Stomach smooth muscle (tissue), 2 donors: ENCODE measurements around the gene TCF4.

Experiments
- H3K27ac ChIP-seq: one replicate; pipeline ENCODE4 v1.7.0; 2013; ENCODE audit warnings: mild to moderate bottlenecking, low read length, inconsistent platforms
- H3K27me3 ChIP-seq, 2 donors: one replicate each; pipeline ENCODE4 v1.7.0; 2013; ENCODE audit warnings: low read length in 2 of 2; ENCODE audit not compliant: insufficient read depth in 2 of 2, control insufficient read depth in 1 of 2
- H3K36me3 ChIP-seq, 2 donors: one replicate each; pipeline ENCODE4 v1.7.0; 2013; ENCODE audit warnings: low read length in 2 of 2; ENCODE audit not compliant: control insufficient read depth in 2 of 2, insufficient read depth in 2 of 2
- H3K4me1 ChIP-seq: one replicate; pipeline ENCODE4 v1.7.0; 2013; ENCODE audit warnings: low read length; ENCODE audit not compliant: control insufficient read depth, insufficient read depth
- H3K4me3 ChIP-seq, 2 donors: one replicate each; pipeline ENCODE4 v1.7.0; 2013; ENCODE audit warnings: low read length in 2 of 2
- H3K9ac ChIP-seq, 2 donors: one replicate each; pipeline ENCODE4 v1.7.0; 2013; ENCODE audit warnings: low read length in 2 of 2, mild to moderate bottlenecking in 1 of 2
- H3K9me3 ChIP-seq, 2 donors: one replicate each; pipeline ENCODE4 v1.7.0; 2013; ENCODE audit warnings: low read length in 2 of 2; ENCODE audit not compliant: control insufficient read depth in 2 of 2
- donor health status: healthy.
- donor health status: Pancreatic carcinoma.

TCF4 gene

DNA sequence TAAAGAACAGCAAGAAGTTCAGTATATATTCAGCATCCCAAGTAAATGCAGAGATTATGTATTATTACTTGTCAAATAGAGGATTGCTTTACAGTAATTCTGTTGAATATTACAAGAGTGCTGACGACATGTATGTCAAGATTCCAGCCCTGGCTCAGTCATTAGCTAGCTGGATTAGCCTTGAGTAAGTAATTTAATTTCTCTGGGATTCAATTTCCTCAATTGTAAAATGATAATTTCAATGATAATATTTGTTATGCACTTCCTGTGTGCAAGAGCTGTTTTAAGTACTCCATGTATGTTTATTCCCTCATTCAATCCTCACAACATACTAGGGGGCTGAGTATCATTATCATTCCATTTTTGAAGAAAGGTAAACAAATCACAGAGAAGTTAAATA, 44.0 kb downstream of the TCF4 start:
- Histone ChIP-seq H3K27ac (no peak overlapping the region), H3K9me3 (no peaks in the 10 kb centered on the region)

DNA sequence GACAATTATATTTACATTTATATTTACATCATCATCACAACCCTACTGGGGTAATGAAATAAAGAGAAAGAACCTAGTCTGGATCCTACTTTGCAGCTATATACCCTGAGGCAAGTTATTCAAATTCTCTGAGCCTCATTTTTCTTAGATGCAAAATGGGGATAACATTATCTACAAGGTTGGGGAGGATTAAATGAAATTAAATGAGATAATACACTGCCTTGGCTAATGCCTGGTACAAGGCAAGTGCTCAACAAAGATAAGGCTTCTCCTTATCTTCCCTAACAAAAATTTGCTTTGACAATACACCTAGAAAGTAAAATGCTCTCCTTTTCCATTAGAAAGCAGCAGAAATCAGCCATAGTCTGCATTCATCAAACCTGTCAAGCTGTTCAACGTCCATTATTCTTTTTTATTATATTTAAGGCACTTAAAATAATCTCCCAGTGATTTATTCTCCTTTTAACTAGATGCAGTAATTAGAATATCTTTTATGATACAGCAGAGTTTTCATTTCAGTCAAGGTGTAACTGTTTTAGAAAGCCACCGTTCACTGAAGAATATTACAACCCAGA, 44.8 kb downstream of the TCF4 start:
- Histone ChIP-seq H3K9ac (no peak overlapping the region), H3K27me3 (no peaks in the 10 kb centered on the region), H3K27ac (no peak overlapping the region), H3K4me1 (no peaks in the 10 kb centered on the region), H3K4me3 (no peak overlapping the region), H3K36me3 (no peaks in the 10 kb centered on the region), H3K9me3 (no peaks in the 10 kb centered on the region)

More for the DNA sequence above, 44.0 kb downstream of the TCF4 start:
- Histone ChIP-seq H3K27me3 (no peaks in the 10 kb centered on the region), H3K9ac (no peak overlapping the region), H3K36me3 (no peaks in the 10 kb centered on the region), H3K4me3 (no peak overlapping the region), H3K4me1 (no peaks in the 10 kb centered on the region)

DNA sequence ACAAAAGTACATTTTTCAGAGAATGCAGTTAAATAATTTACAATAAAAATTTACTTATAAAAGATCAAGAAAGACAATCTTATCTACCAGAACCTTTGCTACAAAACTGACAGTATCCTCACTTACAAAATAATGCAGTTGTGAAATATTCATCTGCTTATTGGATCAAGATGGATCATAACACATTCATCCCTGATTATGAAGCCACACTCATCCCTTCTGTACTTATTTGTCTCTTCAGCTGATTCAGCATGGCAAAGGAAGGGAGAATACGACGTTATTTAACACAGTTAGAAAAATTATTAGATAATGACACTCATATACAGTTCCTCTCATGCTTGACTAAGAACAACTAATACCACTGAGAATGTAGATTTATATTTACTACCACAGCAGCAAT, 46.4 kb downstream of the TCF4 start:
- no peaks in the 10 kb centered on the region for H3K36me3 ChIP-seq
- H3K4me1 ChIP-seq: no peaks in the 10 kb centered on the region
- no peak overlapping the region for H3K4me3 ChIP-seq
- H3K9me3 ChIP-seq: no peaks in the 10 kb centered on the region
- H3K27ac ChIP-seq: no peak overlapping the region
- H3K9ac ChIP-seq: no peak overlapping the region
- no peaks in the 10 kb centered on the region for H3K27me3 ChIP-seq

DNA sequence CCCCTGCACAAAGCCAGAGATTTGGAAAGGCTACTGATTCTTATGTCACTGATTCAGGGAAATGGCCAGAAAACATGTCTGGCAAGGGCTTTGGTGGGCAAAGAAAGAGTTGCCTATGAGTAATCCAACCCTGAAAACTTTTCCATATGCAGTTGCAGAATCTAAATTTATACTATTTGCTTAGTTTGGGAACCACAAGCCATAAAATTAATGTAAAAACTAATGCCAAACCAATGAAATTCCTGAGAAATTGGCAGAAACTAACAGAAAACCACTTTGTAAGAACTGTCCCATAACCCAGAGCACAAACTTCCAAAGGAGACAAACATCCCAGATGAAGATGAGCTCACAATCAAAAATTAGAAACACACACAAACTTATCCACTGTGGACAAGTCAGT, 48.8 kb downstream of the TCF4 start:
- H3K9me3 ChIP-seq: no peaks in the 10 kb centered on the region
- no peaks in the 10 kb centered on the region for H3K36me3 ChIP-seq
- no peaks in the 10 kb centered on the region for H3K4me1 ChIP-seq
- no peaks in the 10 kb centered on the region for H3K27me3 ChIP-seq
- H3K4me3 ChIP-seq: no peak overlapping the region
- no peak overlapping the region for H3K9ac ChIP-seq
- H3K27ac ChIP-seq: no peak overlapping the region

DNA sequence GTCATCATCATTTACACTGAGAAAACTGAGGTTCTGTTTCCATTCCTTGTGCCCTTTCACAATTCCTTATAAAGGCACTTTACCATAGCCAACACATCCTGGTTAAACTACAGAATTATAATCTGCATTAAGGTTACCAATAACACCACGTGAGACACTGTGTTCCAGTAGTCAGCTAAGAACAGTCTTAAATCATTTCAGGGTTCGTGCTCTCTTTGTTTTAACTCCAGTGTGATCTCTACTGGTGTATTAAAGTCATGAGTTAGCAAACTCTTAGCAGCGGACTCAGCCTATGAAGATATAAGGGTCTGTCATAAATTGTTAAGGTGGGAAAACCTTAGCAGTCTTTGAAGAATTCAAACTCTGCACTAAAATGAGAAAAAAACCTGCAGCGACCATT, 53.0 kb downstream of the TCF4 start:
- no peaks in the 10 kb centered on the region for H3K36me3 ChIP-seq
- no peak overlapping the region for H3K27ac ChIP-seq
- H3K27me3 ChIP-seq: no peaks in the 10 kb centered on the region
- no peaks in the 10 kb centered on the region for H3K9me3 ChIP-seq
- no peak overlapping the region for H3K4me3 ChIP-seq
- H3K4me1 ChIP-seq: no peaks in the 10 kb centered on the region
- H3K9ac ChIP-seq: no peak overlapping the region

DNA sequence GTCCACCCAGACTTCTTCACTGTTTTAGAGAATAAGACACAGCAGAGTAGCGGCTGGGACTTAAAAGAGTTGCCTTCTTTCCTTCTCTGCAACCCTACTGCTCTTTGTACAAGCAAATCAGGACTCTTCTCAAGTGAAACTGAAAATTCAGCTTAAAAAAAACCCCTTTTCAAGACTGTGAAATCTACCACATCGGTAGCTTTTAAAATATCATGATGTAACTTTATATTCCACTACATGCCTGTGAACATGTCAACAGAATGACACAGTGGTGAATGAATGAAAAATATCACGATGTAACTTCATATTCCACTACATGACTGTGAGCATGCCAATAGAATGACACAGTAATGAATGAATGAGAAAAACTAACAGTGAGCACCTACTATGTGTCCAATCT, 53.4 kb downstream of the TCF4 start:
- Histone ChIP-seq H3K27ac (no peak overlapping the region), H3K9ac (no peak overlapping the region), H3K27me3 (no peaks in the 10 kb centered on the region)

DNA sequence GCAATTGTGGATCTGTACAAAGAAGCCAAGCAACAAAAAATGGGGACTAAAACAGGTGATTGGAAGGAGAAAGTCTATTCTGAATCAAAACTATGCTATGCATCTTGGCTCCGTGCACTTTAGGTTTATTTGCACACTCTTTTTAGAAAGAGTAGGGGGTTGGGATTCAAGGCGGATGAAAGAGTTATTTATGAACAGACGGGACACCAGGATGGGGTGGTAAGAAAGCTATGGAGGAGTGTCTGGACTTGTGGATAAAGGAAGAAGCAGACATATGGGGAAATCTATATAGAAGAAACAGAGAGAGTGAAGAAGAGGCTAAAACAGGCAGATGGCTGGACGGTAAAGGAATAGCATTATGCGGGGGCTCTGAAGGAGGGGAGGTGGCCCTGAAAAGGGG, 57.8 kb downstream of the TCF4 start:
- no peaks in the 10 kb centered on the region for H3K27me3 ChIP-seq
- H3K36me3 ChIP-seq: no peaks in the 10 kb centered on the region
- H3K4me3 ChIP-seq: no peak overlapping the region
- no peak overlapping the region for H3K27ac ChIP-seq
- H3K9me3 ChIP-seq: no peaks in the 10 kb centered on the region
- H3K4me1 ChIP-seq: no peaks in the 10 kb centered on the region
- no peak overlapping the region for H3K9ac ChIP-seq

More for the DNA sequence above, 53.4 kb downstream of the TCF4 start:
- no peaks in the 10 kb centered on the region for H3K4me1 ChIP-seq
- no peak overlapping the region for H3K4me3 ChIP-seq
- H3K9me3 ChIP-seq: no peaks in the 10 kb centered on the region
- H3K36me3 ChIP-seq: no peaks in the 10 kb centered on the region

DNA sequence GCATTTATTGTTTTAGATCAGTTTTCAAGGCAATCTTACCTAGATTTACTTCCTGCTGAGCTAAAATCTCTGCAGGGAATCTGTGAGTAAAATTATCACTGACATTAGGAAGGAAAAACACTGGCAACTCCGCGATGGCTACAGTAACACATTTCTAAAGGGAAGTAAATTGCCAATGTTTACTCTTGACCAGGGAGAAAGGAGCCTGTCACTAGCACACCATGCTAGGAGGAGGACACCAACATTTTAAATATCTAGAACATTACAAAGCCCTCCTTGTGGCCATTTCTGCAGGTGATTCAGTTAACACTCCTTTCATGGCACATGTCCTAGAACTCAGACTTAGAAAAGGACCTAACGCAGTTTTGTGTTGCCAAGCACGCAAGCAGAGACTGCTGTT, 58.4 kb downstream of the TCF4 start:
- no peaks in the 10 kb centered on the region for H3K9me3 ChIP-seq
- no peaks in the 10 kb centered on the region for H3K27me3 ChIP-seq
- no peak overlapping the region for H3K9ac ChIP-seq
- H3K27ac ChIP-seq: no peak overlapping the region
- H3K36me3 ChIP-seq: no peaks in the 10 kb centered on the region
- no peaks in the 10 kb centered on the region for H3K4me1 ChIP-seq
- no peak overlapping the region for H3K4me3 ChIP-seq

DNA sequence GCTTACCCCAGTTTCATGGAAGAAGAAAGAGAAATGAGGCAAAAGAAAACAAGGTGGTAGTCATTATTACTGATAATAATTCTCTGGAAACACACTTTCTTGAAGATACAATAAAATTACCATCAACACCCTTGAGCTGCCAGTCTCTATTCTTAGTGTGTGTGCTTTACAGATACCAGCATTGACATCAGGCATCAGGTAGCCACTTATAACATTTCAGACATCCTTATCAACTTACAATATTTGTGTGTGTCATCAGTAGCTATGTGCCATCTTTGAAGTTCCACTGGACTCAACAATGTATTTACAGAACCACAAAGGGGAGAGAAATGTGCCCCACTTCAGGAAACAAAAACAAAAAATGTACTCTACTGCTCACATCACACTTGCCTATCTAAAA, 62.1 kb downstream of the TCF4 start:
- no peaks in the 10 kb centered on the region for H3K36me3 ChIP-seq
- H3K4me1 ChIP-seq: no peaks in the 10 kb centered on the region
- no peak overlapping the region for H3K27ac ChIP-seq

DNA sequence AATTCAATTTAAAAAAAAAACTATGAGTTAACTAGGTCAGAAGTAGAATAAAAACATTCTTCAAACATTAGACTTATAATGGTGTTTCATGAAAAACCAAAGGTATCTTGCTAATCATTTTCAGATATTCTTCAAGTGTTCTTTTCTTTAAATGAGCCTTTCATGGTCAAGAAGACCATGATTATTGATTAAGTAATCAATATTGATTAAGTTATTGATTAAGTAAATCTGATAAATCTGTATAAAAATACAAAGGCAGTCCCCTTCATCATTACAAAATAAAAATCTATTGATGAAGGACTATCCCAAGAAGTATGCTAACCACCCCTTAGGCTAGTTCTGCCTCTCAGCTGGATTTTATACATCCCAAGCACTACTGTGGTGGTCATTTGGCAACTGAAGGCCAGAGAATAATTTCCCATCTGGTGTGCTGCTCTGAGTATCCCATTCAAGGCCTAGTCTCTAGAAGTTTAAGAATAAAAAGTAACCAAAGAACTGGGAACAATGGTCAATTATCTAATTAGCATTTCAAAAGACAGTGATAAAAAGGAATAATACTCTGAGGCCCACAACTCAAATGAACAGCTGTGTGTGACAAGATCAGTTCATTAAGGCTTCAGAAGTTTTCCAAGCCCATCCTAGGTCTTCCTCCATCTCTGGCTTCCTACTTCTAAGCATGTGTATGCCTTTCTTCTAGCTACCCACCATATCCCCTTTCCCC, 63.5 kb downstream of the TCF4 start:
- Histone ChIP-seq H3K9me3 (no peaks in the 10 kb centered on the region), H3K4me1 (no peaks in the 10 kb centered on the region), H3K4me3 (no peak overlapping the region), H3K27ac (no peak overlapping the region), H3K27me3 (no peaks in the 10 kb centered on the region), H3K36me3 (no peaks in the 10 kb centered on the region), H3K9ac (no peak overlapping the region)

More for the DNA sequence above, 62.1 kb downstream of the TCF4 start:
- H3K4me3 ChIP-seq: no peak overlapping the region
- no peaks in the 10 kb centered on the region for H3K27me3 ChIP-seq
- H3K9me3 ChIP-seq: no peaks in the 10 kb centered on the region
- H3K9ac ChIP-seq: no peak overlapping the region

DNA sequence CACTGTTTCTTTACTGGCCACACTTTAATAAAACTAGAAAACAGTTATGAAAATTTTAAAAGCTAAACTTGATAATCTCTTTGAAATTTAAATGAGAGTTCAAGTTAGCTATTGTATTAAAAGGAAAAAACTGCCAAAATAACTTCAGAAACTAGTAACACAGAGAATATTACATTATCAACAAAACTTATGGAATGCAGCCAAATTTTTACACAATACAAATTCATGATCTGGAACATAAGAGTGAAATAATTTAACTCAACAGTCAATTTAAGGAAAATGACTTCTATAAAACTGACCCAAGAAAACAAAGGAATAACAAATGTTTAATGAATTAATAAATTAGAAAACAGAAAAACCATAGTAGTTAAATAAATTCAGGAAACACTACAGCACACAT, 65.0 kb downstream of the TCF4 start:
- H3K36me3 ChIP-seq: no peaks in the 10 kb centered on the region
- H3K9ac ChIP-seq: no peak overlapping the region
- H3K9me3 ChIP-seq: no peaks in the 10 kb centered on the region
- H3K27ac ChIP-seq: no peak overlapping the region
- no peaks in the 10 kb centered on the region for H3K27me3 ChIP-seq
- no peak overlapping the region for H3K4me3 ChIP-seq
- no peaks in the 10 kb centered on the region for H3K4me1 ChIP-seq
